SK-N-SH (cell line): ENCODE data around the gene SLC12A3.

Source experiments
- EP300 ChIP-seq, 2 experiments: IDR thresholded peaks; 2 replicates each; pipeline versions ENCODE4 v1.4.0 to v1.6.1; 2012; ENCODE audit warnings: borderline replicate concordance in 1 of 2, low read depth in 1 of 2, low read length in 1 of 2
- FOXM1 ChIP-seq: IDR thresholded peaks from 2 replicates; pipeline ENCODE4 v1.4.0; 2012; ENCODE audit warnings: low read depth, mild to moderate bottlenecking
- JUND ChIP-seq: IDR thresholded peaks from 2 replicates; pipeline ENCODE4 v1.4.0; 2012
- POLR2AphosphoS5 ChIP-seq: IDR thresholded peaks from 2 replicates; pipeline ENCODE4 v1.6.1; 2012; ENCODE audit warnings: low read depth, low read length
- RXRA ChIP-seq: IDR thresholded peaks from 2 replicates; pipeline ENCODE4 v1.4.0; 2012; ENCODE audit warnings: low read depth, mild to moderate bottlenecking, borderline replicate concordance
- SIN3A ChIP-seq: IDR thresholded peaks from 2 replicates; pipeline ENCODE4 v1.6.1; 2012; ENCODE audit warnings: low read depth, mild to moderate bottlenecking, low read length, moderate library complexity, borderline replicate concordance
- TEAD4 ChIP-seq: IDR thresholded peaks from 2 replicates; pipeline ENCODE4 v1.4.0; 2012; ENCODE audit warnings: mild to moderate bottlenecking, borderline replicate concordance; ENCODE audit not compliant: insufficient read depth
- YY1 ChIP-seq: IDR thresholded peaks from 2 replicates; pipeline ENCODE4 v1.4.0; 2012; ENCODE audit warnings: low read depth, mild to moderate bottlenecking
- TF ChIP-seq, protein P1 (sequence below): fragments of 200-600 bp; sonication (generic); IDR thresholded peaks from 2 replicates; pipeline ENCODE4 v1.6.1; 2017; ENCODE audit warnings: antibody characterized with exemption, mild to moderate bottlenecking, moderate library complexity
- TF ChIP-seq, protein P2 (sequence below): fragments of 150-350 bp; IDR thresholded peaks from 2 replicates; pipeline ENCODE4 v1.6.1; 2017; ENCODE audit warnings: antibody characterized with exemption, low read length, low read depth, borderline replicate concordance
- TF ChIP-seq, protein P3 (sequence below): fragments of 150-350 bp; IDR thresholded peaks from 2 replicates; pipeline ENCODE4 v1.6.1; 2016; ENCODE audit warnings: mild to moderate bottlenecking, low read depth, low read length

DNA sequence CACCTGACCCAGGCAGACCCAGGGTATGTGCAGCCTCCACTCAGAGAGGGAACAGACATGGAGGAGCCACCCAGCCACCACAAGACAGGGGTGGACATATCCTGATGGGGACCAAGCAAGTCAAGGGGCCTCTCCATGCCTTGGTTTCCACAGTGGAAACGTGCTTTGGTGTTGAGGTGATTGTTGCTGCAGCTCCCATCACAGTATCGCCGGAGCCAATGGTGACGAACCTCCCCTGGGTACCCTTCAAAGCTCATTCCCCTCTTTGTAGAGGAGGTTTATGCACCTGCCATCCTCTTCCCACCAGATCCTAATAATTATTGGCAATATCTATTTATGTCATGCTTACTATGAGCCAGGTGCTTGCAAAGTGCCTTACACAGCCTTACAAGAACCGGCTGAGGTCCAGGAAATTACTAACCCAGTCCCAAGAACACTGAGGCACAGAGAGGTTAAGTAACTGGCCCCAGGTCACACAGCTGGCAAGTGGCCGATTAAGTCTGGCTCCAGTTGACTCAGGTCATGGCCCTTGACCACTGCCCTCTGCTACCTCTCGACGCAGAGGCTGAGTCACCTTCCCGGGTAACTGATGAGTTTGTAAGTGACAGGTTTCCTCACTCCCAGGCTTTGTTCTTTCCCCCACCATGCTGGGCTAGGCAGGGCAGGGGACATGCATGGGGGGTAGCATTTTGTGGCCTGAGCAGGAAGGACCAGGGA is 20.6 kb downstream of the SLC12A3 start:
- TF ChIP-seq, protein P1, sequence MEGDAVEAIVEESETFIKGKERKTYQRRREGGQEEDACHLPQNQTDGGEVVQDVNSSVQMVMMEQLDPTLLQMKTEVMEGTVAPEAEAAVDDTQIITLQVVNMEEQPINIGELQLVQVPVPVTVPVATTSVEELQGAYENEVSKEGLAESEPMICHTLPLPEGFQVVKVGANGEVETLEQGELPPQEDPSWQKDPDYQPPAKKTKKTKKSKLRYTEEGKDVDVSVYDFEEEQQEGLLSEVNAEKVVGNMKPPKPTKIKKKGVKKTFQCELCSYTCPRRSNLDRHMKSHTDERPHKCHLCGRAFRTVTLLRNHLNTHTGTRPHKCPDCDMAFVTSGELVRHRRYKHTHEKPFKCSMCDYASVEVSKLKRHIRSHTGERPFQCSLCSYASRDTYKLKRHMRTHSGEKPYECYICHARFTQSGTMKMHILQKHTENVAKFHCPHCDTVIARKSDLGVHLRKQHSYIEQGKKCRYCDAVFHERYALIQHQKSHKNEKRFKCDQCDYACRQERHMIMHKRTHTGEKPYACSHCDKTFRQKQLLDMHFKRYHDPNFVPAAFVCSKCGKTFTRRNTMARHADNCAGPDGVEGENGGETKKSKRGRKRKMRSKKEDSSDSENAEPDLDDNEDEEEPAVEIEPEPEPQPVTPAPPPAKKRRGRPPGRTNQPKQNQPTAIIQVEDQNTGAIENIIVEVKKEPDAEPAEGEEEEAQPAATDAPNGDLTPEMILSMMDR: no peak
- no peak for TF ChIP-seq POLR2AphosphoS5
- TF ChIP-seq, protein P2, sequence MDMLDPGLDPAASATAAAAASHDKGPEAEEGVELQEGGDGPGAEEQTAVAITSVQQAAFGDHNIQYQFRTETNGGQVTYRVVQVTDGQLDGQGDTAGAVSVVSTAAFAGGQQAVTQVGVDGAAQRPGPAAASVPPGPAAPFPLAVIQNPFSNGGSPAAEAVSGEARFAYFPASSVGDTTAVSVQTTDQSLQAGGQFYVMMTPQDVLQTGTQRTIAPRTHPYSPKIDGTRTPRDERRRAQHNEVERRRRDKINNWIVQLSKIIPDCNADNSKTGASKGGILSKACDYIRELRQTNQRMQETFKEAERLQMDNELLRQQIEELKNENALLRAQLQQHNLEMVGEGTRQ: no peak
- no peak for TF ChIP-seq EP300 (IDR thresholded peaks at IDR 0.05; ENCODE audit: borderline replicate concordance in 1 of 2, low read depth in 1 of 2, low read length in 1 of 2)
- TF ChIP-seq JUND: no peak
- TF ChIP-seq SIN3A: no peak
- no peak for TF ChIP-seq TEAD4
- no peak for TF ChIP-seq RXRA
- TF ChIP-seq FOXM1: no peak
- TF ChIP-seq, protein P3, sequence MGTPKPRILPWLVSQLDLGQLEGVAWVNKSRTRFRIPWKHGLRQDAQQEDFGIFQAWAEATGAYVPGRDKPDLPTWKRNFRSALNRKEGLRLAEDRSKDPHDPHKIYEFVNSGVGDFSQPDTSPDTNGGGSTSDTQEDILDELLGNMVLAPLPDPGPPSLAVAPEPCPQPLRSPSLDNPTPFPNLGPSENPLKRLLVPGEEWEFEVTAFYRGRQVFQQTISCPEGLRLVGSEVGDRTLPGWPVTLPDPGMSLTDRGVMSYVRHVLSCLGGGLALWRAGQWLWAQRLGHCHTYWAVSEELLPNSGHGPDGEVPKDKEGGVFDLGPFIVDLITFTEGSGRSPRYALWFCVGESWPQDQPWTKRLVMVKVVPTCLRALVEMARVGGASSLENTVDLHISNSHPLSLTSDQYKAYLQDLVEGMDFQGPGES: no peak
- TF ChIP-seq YY1: no peak
